Activated CD4-positive, alpha-beta T cell treated with anti-CD3 and anti-CD28 coated beads for 1 hour (primary cell): ENCODE measurements around the gene TMEM176A.
"Not testable (repeated sequence)": the region's sequence is repeated elsewhere in the genome, so short reads cannot be mapped to it uniquely, and the experiment has no call there.

Source experiments
- DNase-seq: peaks from one replicate; pipeline ENCODE4 v3.0.0-alpha.2; 2020

TMEM176A gene

GRCh38 chr7:150800581-150801241 lies at the start of gene TMEM176A:
TSS of gene TMEM176A (plus strand) at chr7:150800769. CDS start at chr7:150801551, 782 bp downstream.
- no peak for DNase-seq

GRCh38 chr7:150751702-150752101 lies 48.9 kb upstream of the TMEM176A start:
- no peak for DNase-seq

- DNase-seq, result no peak
These were observed 47.3 kb upstream of the TMEM176A start for GRCh38 chr7:150753239-150753638.

- no peak for DNase-seq
These were observed 46.6 kb upstream of the TMEM176A start for GRCh38 chr7:150753826-150754603.

- no peak for DNase-seq
These were observed 45.6 kb upstream of the TMEM176A start for GRCh38 chr7:150754951-150755350.

GRCh38 chr7:150755473-150756099 lies 45.0 kb upstream of the TMEM176A start:
- DNase-seq, result peak; percentile 61

GRCh38 chr7:150756166-150756565 lies 44.4 kb upstream of the TMEM176A start:
- no peak for DNase-seq

GRCh38 chr7:150756858-150757257 lies 43.7 kb upstream of the TMEM176A start:
- DNase-seq, result no peak

- no peak for DNase-seq
These were observed 41.1 kb upstream of the TMEM176A start for GRCh38 chr7:150759479-150759878.

GRCh38 chr7:150766334-150766709 lies 34.2 kb upstream of the TMEM176A start:
- no peak for DNase-seq

- no peak for DNase-seq
These were observed 30.8 kb upstream of the TMEM176A start for GRCh38 chr7:150769768-150770167.

- not testable (repeated sequence) for DNase-seq
These were observed 26.4 kb upstream of the TMEM176A start for GRCh38 chr7:150774131-150774530.

- DNase-seq, result no peak
These were observed 22.4 kb upstream of the TMEM176A start for GRCh38 chr7:150778014-150778737.

GRCh38 chr7:150778738-150779301 lies 21.7 kb upstream of the TMEM176A start:
- peak; percentile 56 for DNase-seq

GRCh38 chr7:150780292-150780691 lies 20.3 kb upstream of the TMEM176A start:
- no peak for DNase-seq

GRCh38 chr7:150781103-150781502 lies 19.5 kb upstream of the TMEM176A start:
- no peak for DNase-seq

- DNase-seq, result no peak
These were observed 18.6 kb upstream of the TMEM176A start for GRCh38 chr7:150781961-150782360.

- DNase-seq, result no peak
These were observed 16.3 kb upstream of the TMEM176A start for GRCh38 chr7:150784120-150784736.

GRCh38 chr7:150784954-150785353 lies 15.6 kb upstream of the TMEM176A start:
- no peak for DNase-seq

- DNase-seq, result no peak
These were observed 13.0 kb upstream of the TMEM176A start for GRCh38 chr7:150787321-150788281.
